Activated CD8-positive, alpha-beta memory T cell treated with anti-CD3 and anti-CD28 coated beads, Interleukin-2, amount 50 U/mL, for 1 hour (primary cell): ENCODE measurements around the gene TRIM72.
"Not testable (repeated sequence)": the region's sequence is repeated elsewhere in the genome, so short reads cannot be mapped to it uniquely, and the experiment has no call there.

Source experiments
- DNase-seq: peaks from one replicate; pipeline ENCODE4 v3.0.0-alpha.2; 2020; ENCODE audit errors: extremely low read depth

TRIM72 gene

GRCh38 chr16:31213877-31214707, at the start of gene TRIM72:
Gene TRIM72, plus strand, starts transcription at chr16:31214119. Its CDS starts 620 bp downstream, at chr16:31214739.
- no peak for DNase-seq

- DNase-seq, result no peak
Observed at GRCh38 chr16:31167315-31167714, 46.6 kb upstream of the TRIM72 start.

- no peak for DNase-seq
Observed at GRCh38 chr16:31168848-31169247, 45.1 kb upstream of the TRIM72 start.

GRCh38 chr16:31170048-31170447, 43.9 kb upstream of the TRIM72 start:
- DNase-seq, result not testable (repeated sequence)

- DNase-seq, result peak; percentile 18
Observed at GRCh38 chr16:31177136-31177535, 36.8 kb upstream of the TRIM72 start.

GRCh38 chr16:31179219-31179746, 34.6 kb upstream of the TRIM72 start:
- no peak for DNase-seq

- peak; percentile 79 for DNase-seq
Observed at GRCh38 chr16:31179747-31180459, 34.0 kb upstream of the TRIM72 start, which contains the start of gene FUS. Gene FUS, plus strand, starts transcription at chr16:31180139. Its CDS starts 76 bp downstream, at chr16:31180215.

- DNase-seq, result no peak
Observed at GRCh38 chr16:31181102-31181830, 32.7 kb upstream of the TRIM72 start.

GRCh38 chr16:31182391-31182790, 31.5 kb upstream of the TRIM72 start:
- no peak for DNase-seq

- no peak for DNase-seq
Observed at GRCh38 chr16:31183432-31184428, 30.2 kb upstream of the TRIM72 start.

GRCh38 chr16:31184888-31185287, 29.0 kb upstream of the TRIM72 start:
- DNase-seq, result no peak

- no peak for DNase-seq
Observed at GRCh38 chr16:31185339-31185738, 28.6 kb upstream of the TRIM72 start.

GRCh38 chr16:31186176-31186575, 27.7 kb upstream of the TRIM72 start:
- no peak for DNase-seq

GRCh38 chr16:31186930-31187807, 26.8 kb upstream of the TRIM72 start:
- DNase-seq, result no peak

GRCh38 chr16:31187808-31188189, 26.1 kb upstream of the TRIM72 start:
- DNase-seq, result no peak

GRCh38 chr16:31188450-31189411, 25.2 kb upstream of the TRIM72 start:
- DNase-seq, result no peak

- no peak for DNase-seq
Observed at GRCh38 chr16:31189412-31189778, 24.5 kb upstream of the TRIM72 start.

GRCh38 chr16:31190061-31190460, 23.9 kb upstream of the TRIM72 start:
- no peak for DNase-seq
